Measurements from ENCODE around the gene PADI3.

- TF ChIP-seq, protein P1, sequence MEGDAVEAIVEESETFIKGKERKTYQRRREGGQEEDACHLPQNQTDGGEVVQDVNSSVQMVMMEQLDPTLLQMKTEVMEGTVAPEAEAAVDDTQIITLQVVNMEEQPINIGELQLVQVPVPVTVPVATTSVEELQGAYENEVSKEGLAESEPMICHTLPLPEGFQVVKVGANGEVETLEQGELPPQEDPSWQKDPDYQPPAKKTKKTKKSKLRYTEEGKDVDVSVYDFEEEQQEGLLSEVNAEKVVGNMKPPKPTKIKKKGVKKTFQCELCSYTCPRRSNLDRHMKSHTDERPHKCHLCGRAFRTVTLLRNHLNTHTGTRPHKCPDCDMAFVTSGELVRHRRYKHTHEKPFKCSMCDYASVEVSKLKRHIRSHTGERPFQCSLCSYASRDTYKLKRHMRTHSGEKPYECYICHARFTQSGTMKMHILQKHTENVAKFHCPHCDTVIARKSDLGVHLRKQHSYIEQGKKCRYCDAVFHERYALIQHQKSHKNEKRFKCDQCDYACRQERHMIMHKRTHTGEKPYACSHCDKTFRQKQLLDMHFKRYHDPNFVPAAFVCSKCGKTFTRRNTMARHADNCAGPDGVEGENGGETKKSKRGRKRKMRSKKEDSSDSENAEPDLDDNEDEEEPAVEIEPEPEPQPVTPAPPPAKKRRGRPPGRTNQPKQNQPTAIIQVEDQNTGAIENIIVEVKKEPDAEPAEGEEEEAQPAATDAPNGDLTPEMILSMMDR (IDR thresholded peaks at IDR 0.05): no peak
- TF ChIP-seq POLR2A (IDR thresholded peaks at IDR 0.05): no peak
These were observed 41.4 kb upstream of the PADI3 start for GRCh38 chr1:17207540-17207939.
